Activated CD8-positive, alpha-beta memory T cell treated with anti-CD3 and anti-CD28 coated beads for 4 hours (primary cell): ENCODE results near the gene RGS8.

Source experiments
- DNase-seq, 2 donors: peaks; one replicate each; pipeline ENCODE4 v3.0.0-alpha.2; 2020; ENCODE audit warnings: low read depth in 2 of 2

The RGS8 gene

GRCh38 chr1:182671750-182672486 lies 12.5 kb downstream of the RGS8 start:
- no peak for DNase-seq

- no peak for DNase-seq
Observed at GRCh38 chr1:182670032-182670749, 14.2 kb downstream of the RGS8 start.

- no peak for DNase-seq
Observed at GRCh38 chr1:182669266-182669665, 15.1 kb downstream of the RGS8 start.

GRCh38 chr1:182668521-182669054 lies 15.8 kb downstream of the RGS8 start:
- DNase-seq = no peak

GRCh38 chr1:182667848-182668505 lies 16.4 kb downstream of the RGS8 start:
- no peak for DNase-seq

GRCh38 chr1:182666706-182667105 lies 17.7 kb downstream of the RGS8 start:
- DNase-seq = no peak

GRCh38 chr1:182664296-182664695 lies 20.1 kb downstream of the RGS8 start:
- no peak for DNase-seq

- DNase-seq = no peak
Observed at GRCh38 chr1:182662956-182663355, 21.4 kb downstream of the RGS8 start.

GRCh38 chr1:182662121-182662890 lies 22.1 kb downstream of the RGS8 start:
- DNase-seq = no peak

GRCh38 chr1:182658055-182658454 lies 26.3 kb downstream of the RGS8 start:
- no peak for DNase-seq

- DNase-seq = no peak
Observed at GRCh38 chr1:182656842-182657397, 27.5 kb downstream of the RGS8 start.

- DNase-seq = no peak
Observed at GRCh38 chr1:182653986-182654385, 30.4 kb downstream of the RGS8 start.

- no peak for DNase-seq
Observed at GRCh38 chr1:182652933-182653332, 31.5 kb downstream of the RGS8 start.

GRCh38 chr1:182651339-182651724 lies 33.1 kb downstream of the RGS8 start:
- DNase-seq = no peak

- no peak for DNase-seq
Observed at GRCh38 chr1:182650678-182651338, 33.6 kb downstream of the RGS8 start.

GRCh38 chr1:182649041-182649440 lies 35.3 kb downstream of the RGS8 start:
- DNase-seq = no peak

- no peak for DNase-seq
Observed at GRCh38 chr1:182646739-182647138, 37.6 kb downstream of the RGS8 start.

GRCh38 chr1:182644886-182645285 lies 39.5 kb downstream of the RGS8 start:
- DNase-seq = no peak

- no peak for DNase-seq
Observed at GRCh38 chr1:182643699-182644098, 40.7 kb downstream of the RGS8 start.

GRCh38 chr1:182642461-182642860 lies 41.9 kb downstream of the RGS8 start:
- no peak for DNase-seq

- no peak for DNase-seq
Observed at GRCh38 chr1:182641561-182641960, 42.8 kb downstream of the RGS8 start.
